Measurements from ENCODE around the gene LTA4H.
"Not testable (repeated sequence)": the region's sequence is repeated elsewhere in the genome, so short reads cannot be mapped to it uniquely, and the experiment has no call there.

The LTA4H gene

GRCh38 chr12:95988506-95989275 is 46.7 kb downstream of the LTA4H start:
- no peak for FAIRE-seq

- no peak for FAIRE-seq
Measured at GRCh38 chr12:95986635-95987570, 48.5 kb downstream of the LTA4H start.

- FAIRE-seq: no peak
Measured at GRCh38 chr12:95984682-95985081, 50.7 kb downstream of the LTA4H start.

- FAIRE-seq: no peak
Measured at GRCh38 chr12:95982602-95983001, 52.8 kb downstream of the LTA4H start.

GRCh38 chr12:95980437-95980836 is 55.0 kb downstream of the LTA4H start:
- no peak for FAIRE-seq

- no peak for FAIRE-seq
Measured at GRCh38 chr12:95978774-95979173, 56.6 kb downstream of the LTA4H start.

GRCh38 chr12:95978351-95978750 is 57.0 kb downstream of the LTA4H start:
- no peak for FAIRE-seq

GRCh38 chr12:95977764-95978305 is 57.6 kb downstream of the LTA4H start:
- FAIRE-seq: no peak

- no peak for FAIRE-seq
Measured at GRCh38 chr12:95976416-95976832, 59.0 kb downstream of the LTA4H start.

- FAIRE-seq: no peak
Measured at GRCh38 chr12:95975491-95975890, 59.9 kb downstream of the LTA4H start.

- no peak for FAIRE-seq
Measured at GRCh38 chr12:95974358-95974757, 61.0 kb downstream of the LTA4H start.

GRCh38 chr12:95972832-95973456 is 62.4 kb downstream of the LTA4H start:
- no peak for FAIRE-seq

GRCh38 chr12:95970905-95971304 is 64.5 kb downstream of the LTA4H start:
- FAIRE-seq: no peak

- FAIRE-seq: not testable (repeated sequence)
Measured at GRCh38 chr12:95969116-95969515, 66.3 kb downstream of the LTA4H start.

GRCh38 chr12:95967301-95967700 is 68.1 kb downstream of the LTA4H start:
- no peak for FAIRE-seq

GRCh38 chr12:95966287-95966870 is 69.0 kb downstream of the LTA4H start:
- no peak for FAIRE-seq

- FAIRE-seq: no peak
Measured at GRCh38 chr12:95963096-95963495, 72.3 kb downstream of the LTA4H start.

GRCh38 chr12:95962222-95962621 is 73.2 kb downstream of the LTA4H start:
- no peak for FAIRE-seq

- no peak for FAIRE-seq
Measured at GRCh38 chr12:95960241-95960640, 75.1 kb downstream of the LTA4H start.

- no peak for FAIRE-seq
Measured at GRCh38 chr12:95959107-95959506, 76.3 kb downstream of the LTA4H start.

- FAIRE-seq: no peak
Measured at GRCh38 chr12:95956557-95957145, 78.7 kb downstream of the LTA4H start.

GRCh38 chr12:95955549-95956159 is 79.7 kb downstream of the LTA4H start:
- FAIRE-seq: no peak

Data from colon (tissue), 2 donors.